ENCODE results near the gene NEK6.

GRCh38 chr9:124377551-124378406 is 120.0 kb downstream of the NEK6 start:
- no peak for TF ChIP-seq CTCF (IDR thresholded peaks at IDR 0.05; ENCODE audit: poor library complexity)
- no peak for TF ChIP-seq EZH2phosphoT487 (IDR thresholded peaks at IDR 0.05; ENCODE audit: low read depth, severe bottlenecking, unreplicated experiment)

All from hepatocyte (in vitro differentiated cells).